AG20443 (cell line): ENCODE measurements around the gene AP1G2.
A peak's percentile ranks its signal among the peaks of the same experiment; 100 is the strongest.
"Not testable (repeated sequence)": the region's sequence is repeated elsewhere in the genome, so short reads cannot be mapped to it uniquely, and the experiment has no call there.

ENCODE experiments used
- DNase-seq: peaks from one replicate; pipeline ENCODE4 v3.0.0; 2012; ENCODE audit warnings: low spot score, mixed read lengths

The AP1G2 gene

DNA sequence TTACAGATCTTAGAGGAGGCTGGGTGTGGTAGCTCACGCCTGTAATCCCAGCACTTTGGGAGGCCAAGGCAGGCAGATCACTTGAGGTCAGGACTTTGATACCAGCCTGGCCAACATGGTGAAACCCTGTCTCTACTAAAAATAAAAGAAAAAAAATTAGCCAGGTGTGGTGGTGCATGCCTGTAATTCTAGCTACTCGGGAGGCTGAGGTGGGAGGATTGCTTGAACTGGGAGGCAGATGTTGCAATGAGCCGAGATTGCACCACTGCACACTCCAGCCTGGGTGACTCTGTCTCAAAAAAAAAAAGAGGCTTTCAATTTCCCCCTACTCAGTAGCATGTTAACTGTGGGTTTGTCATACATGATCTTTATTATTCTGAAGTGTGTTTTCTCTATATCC is 26.6 kb upstream of the AP1G2 start:
- not testable (repeated sequence) for DNase-seq

DNA sequence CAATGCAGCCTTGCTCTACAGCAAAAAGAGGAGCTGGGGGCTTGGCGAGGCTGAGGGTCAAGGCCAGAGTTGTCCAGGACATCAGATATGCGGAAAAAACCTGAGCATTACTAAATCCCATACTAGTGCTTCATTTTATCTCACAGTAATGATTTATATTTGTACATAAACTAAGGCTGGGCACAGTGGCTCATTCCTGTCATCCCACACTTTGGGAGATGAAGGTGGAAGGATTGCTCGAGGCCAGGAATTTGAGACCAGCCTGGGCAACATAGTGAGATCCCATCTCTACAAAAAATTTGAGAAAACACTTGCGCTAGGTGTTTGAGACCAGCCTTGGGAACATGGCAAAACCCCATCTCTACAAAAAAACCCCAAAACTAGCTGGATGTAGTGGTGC is 22.6 kb upstream of the AP1G2 start:
- peak; percentile 1 for DNase-seq

DNA sequence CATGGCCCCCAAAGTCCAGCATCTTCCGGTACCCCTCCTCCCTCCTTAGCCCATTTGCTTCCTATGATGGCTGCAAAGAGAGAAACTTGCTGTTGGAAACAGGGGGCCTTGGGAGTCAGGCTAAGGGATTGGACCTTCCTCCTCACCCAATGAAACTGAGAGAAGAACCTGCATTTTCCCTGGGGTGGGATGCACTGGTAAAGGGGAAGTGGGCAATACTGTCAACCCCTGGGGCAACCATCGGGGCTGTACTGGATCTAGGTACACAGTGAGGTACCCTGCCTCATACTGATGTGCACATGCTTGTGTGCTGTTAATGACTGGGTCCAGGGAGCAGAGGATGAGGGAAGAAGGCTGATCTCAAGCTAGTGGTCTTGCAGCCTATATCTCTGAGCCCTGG is 22.0 kb upstream of the AP1G2 start:
- DNase-seq, result peak; percentile 5

DNA sequence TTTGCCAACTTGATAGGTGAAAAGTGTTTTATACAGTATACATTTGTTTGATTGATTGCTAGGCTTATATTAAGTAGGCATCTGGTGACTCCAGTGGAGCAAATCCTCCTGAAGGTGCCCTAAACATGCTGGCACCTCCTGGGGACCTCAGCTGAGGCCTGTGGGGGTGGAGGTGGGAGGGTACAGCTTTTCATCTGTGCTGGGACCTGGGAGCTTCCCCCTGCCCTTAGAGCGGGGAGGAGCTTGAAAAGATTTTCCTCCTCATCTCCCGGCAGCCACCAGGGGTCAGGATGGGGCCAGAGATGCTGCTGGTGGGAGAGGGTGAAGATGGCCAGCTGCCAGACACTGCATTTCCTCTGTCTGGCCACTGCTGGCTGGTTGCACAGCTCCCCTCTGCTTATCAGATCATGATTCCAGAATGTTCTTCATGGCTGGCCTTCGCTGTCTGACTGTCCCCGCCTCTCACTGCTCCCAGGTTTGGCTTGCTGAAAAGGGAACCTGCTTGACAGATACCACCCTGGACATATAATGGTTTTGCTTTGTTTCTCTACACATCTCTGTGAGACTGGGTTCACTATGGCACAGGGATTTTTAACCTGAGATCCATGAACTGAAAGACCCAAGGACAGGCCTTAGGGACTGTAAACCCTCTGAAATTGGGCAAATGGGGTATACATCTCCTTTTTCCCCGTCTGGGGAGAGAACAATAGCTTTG is 21.4 kb upstream of the AP1G2 start:
- DNase-seq, result peak; percentile 86

DNA sequence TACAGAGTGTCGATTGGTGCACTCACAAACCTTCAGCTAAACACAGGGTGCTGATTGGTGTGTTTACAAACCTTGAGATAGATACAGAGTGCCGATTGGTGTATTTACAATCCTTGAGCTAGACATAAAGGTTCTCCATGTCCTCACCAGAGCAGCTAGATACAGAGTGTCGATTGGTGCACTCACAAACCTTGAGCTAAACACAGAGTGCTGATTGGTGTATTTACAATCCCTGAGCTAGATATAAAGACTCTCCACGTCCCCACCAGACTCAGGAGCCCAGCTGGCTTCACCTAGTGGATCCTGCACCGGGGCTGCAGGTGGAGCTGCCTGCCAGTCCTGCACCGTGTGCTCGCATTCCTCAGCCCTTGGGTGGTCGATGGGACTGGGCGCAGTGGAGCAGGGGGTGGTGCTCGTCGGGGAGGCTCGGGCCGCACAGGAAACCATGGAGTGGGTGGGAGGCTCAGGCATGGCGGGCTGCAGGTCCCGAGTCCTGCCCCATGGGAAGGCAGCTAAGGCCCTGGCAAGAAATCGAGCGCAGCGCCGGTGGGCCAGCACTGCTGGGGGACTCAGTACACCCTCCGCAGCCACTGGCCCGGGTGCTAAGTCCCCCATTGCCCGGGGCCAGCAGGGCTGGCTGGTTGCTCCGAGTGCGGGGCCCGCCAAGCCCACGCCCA is 17.1 kb upstream of the AP1G2 start:
- DNase-seq, result not testable (repeated sequence)

DNA sequence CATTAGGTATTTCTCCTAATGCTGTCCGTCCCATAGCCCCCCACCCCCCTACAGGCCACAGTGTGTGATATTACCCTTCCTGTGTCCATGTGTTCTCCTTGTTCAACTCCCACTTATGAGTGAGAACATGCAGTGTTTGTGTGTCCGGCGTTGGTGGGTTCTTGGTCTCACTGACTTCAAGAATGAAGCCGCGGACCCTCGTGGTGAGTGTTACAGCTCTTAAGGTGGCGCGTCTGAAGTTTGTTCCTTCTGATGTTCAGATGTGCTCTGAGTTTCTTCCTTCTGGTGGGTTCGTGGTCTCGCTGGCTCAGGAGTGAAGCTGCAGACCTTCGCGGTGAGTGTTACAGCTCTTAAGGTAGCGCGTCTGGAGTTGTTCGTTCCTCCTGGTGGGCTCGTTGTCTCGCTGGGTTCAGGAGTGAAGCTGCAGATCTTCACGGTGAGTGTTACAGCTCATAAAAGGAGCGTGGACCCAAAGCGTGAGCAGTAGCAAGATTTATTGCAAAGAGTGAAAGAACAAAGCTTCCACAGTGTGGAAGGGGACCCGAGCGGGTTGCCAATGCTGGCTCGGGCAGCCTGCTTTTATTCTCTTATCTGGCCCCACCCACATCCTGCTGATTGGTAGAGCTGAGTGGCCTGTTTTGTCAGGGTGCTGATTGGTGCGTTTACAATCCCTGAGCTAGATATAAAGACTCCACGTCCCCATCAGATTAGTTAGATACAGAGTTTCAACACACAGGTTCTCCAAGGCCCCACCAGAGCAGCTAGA is 16.4 kb upstream of the AP1G2 start:
- DNase-seq, result not testable (repeated sequence)

DNA sequence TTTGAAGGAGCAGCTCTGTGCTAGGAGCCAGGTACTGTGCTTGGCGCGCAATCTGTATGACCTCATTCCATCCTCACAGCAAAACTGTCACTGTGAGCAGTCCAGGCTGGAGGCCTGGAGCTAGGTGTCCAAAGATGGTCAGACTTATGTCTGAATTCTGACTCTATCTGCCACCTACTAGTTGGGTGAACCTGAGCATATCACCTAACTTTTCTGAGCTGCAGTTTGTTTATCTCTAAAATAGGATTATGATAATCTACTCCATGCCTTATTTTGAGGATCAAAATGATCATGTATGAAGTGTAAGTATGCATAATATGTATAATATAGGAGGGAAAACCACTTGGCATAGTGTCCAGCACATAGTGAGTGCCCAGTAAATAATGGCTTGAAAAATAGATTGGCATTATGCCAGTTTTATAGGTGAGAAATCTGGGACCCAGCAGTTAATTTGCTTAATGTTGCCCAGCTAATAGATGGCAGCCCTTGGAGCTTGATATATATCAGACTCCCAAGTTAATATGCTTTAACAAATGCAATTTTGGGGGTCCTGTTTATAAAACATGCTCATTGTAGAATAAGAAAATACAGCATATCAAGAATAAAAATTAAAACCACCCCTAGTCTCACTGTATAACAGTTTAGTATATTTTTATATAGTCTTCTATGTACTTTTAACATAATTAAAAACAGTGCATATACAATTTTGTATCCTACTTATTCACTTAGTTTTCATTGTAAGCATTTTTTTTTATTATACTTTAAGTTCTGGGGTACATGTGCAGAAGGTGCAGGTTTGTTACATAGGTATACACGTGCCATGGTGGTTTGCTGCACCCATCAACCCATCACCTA is 15.5 kb upstream of the AP1G2 start:
- DNase-seq, result no peak

DNA sequence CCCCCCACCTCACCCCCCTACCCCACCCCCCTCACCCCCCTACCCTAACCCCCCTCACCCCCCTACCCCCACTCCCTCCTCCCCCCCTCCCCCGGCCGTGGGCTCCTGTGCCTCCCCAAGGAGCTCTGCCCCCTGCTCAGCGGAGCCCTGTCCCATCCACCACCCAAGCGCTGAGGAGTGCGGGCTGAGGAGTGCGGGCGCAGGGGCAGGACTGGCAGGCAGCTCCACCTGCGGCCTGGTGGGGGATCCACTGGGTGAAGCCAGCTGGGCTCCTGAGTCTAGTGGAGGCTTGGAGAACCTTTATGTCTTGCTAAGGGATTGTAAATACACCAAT is 13.3 kb upstream of the AP1G2 start:
- DNase-seq, result no peak

DNA sequence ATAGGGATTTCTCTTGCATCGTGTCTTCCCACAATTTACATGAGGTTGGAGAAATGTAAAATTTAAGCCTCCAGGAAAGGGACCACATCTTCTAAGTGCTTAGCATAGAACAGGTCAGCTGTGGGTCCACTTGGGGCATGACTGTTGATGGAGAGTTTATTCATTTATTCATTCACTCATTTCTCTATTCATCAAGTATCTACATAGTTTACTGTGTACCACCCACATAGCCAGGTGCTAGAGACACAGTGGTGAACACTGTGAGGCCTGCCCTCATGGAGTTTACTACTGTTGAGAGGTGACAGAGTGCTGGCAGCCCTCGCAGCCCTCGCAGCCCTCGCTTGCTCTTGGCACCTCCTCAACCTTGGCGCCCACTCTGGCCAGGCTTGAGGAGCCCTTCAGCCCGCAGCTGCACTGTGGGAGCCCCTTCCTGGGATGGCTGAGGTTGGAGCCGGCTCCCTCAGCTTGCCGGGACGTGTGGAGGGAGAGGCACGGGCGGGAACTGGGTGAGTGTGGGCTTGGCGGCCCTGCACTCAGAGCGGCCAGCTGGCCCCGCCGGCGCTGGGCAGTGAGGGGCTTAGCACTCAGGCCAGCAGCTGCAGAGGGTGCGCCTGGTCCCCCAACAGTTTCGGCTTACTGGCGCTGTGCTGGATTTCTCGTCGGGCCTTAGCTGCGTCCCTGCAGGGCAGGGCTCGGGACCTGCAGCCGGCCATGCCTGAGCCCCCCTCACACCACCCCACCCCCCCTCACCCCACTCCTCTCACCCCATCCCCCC is 12.7 kb upstream of the AP1G2 start:
- DNase-seq, result no peak

DNA sequence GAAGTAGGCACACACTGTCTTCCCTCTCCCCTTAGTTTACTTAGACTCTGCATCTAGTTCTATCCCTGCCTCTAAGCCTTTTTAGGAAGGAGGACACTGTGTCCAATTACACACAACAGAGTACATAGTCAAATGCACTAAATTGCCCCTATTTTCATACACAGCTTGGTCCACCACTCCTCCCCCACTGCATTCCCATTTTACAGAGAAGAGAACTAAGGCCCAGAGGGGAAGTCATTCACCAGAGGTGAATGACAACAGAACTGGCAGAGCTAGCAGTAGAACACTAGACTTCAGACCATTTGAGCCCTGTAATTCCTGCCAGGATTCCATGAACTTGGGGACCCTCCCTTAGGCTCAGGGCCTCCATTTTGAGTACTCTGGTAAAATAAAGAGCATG is 12.1 kb upstream of the AP1G2 start:
- DNase-seq, result no peak

DNA sequence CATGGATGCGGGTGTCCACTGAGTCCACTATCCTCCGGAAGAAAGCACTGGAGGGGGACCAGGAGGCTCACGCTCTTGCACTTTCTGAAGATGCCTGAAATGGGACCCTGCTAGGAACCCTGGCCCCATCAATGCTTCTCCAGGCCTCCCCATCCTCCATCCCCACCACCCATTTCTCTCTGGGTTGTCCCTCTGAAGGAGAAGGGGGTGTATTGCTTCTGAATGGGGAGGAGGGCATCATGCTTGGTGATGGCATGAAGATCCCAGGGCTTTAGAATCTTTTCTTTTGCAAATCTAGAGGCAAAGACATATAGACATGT is 11.7 kb upstream of the AP1G2 start:
- no peak for DNase-seq

DNA sequence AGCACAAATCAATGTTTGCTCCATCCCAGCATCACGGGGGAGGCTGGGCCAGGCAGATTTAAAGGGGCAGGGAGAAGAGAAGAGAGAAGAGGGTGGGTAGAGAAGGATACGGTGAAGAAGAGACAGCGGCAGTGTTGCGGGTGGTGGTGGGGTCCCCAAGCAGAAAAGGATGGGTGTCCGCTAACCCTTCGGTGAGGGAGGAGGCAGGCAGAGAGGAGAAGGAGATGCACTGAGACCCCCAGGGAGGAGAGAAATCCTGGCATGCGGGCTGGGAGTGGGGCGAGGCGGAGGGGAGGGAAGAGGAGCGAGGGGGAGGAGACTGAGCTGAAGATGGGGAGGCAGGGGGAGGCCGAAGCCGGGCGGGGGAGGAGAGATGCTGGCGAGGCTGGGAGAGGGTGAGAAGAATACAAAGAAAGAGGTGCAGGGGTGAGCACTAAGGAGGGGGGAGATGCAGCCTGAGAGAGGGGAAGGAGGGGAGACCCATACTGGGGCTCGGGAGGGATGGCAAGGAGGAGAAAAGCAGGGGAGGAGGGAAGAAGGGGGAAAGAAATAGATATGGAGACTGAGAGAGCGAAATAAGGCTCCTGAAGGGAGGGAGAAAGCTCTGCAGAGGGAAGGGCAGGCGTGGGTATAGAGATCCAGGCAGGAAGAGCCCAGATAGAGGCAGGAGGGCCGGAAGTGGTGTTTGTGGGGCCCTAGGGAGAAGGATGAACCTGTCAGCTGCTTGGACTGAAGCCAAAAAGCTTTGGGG is 11.1 kb upstream of the AP1G2 start, which contains the start of gene JPH4:
JPH4 (minus strand) TSS at position 231 of the 751 bp plus-strand sequence. CDS start 1,337 bp downstream, outside the sequence.
- DNase-seq, result no peak

DNA sequence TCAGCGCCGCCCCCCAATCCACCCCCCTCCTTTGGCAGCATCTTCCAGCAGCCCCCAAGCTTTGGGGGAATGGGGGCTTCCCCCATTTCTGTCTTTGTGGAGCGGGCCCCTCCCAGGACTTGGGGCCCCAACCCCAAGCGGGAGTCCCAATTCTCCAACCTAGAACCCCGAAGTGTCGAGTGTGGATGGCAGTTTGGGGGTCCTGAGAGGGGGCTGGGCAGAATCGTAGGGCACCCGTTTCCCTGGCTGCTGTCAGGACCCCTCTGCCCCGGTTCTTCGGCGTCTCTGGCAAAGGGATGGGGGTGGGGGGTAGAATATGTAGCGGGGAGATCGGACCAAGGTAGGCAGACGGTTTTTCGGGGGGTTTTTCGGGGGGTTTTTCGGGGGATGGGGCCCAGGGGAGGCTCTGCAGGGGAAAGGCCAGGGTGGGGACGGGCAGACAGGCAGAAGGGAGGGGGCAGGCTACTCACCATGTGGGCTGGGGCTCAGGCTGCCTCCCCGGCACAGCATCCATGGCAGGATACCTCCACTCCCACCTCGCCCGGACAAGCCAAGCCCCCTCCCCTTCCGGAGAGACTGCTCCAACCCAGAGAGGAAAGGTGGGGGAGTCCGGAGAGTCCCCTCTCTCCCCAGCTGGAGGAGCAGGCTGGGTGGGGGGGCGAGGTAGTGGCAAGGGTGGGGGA is 10.3 kb upstream of the AP1G2 start:
- DNase-seq, result no peak

DNA sequence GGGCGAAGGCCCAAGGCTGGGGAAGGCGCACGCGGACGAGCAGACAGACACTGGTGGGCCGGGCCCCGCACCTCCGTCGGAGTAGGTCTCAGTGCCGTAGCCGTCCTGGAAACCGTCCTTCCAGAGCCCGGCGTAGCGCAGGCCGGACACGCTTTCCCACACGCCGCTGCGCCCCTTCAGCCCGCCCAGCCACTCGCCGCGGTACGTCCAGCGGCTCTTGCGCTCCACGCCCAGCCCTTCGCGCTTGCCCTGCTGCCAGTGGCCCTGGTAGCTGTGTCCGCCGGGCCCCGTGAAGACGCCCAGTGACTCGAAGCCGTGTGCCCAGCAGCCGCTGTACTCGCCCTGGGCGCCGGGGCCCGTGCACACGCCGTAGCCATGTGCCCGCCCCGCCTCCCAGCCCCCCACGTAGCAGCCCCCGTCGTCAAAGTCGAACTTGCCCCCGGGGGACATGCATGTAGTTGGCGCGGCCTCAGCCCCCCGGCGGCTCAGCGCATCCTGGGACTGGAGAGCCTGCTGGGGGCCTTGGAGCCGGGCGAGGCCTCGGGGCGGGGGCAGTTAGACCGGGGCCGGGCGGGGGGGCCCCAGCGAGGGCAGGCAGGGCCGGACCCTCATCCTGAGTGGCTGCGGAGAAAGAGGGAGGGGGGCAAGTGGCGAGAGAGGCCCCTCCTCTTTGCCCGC is 9.6 kb upstream of the AP1G2 start:
- peak; percentile 69 for DNase-seq

DNA sequence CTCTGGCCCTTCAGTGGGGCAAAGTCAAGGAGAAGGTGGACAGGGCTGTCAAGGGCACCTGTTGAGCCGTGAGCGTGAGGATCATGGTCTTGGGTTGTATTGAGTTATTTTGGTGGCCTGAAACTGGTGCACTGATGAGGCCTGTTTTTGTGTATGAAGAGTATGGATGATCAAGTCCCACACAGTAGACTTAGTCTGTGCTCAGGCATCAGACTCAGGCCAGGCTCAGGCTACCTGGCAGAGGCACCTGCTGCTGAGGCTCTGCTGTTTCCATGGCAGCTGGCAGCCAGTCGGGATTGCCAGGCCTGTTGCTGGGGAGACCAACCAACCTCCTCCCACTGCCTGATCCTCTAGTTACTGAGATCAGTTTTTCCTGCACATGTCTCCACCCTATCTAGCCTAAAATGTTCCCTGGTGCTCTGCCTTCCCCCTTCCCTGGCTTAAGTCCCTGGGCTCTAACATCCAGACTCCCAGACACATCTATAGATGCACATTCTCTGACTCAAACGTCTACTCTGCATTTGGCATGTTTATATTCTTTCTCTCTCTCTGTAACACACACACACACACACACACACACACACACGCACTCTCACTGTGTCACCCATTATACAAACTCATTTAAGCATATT is 5.9 kb upstream of the AP1G2 start:
- no peak for DNase-seq

DNA sequence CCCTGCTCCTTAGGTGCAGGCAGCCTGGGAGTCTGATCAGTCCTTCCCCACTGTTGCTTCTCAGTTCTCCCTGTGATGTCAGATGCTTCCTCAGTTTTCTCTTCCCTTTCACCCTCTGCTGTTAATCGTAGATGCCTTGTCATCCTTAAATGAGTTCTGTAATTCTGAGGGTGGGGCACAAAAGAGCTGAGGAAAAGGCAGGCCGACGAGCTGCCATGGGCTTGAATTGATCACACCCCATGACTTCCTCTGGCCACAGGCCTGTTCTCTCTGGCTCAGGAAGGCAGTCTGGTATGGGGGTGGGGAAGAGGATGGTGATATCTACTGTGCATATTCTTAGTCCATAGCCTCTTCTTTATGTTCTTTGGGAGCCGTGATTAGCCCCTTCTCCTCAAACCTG is 5.2 kb upstream of the AP1G2 start:
- DNase-seq, result no peak

DNA sequence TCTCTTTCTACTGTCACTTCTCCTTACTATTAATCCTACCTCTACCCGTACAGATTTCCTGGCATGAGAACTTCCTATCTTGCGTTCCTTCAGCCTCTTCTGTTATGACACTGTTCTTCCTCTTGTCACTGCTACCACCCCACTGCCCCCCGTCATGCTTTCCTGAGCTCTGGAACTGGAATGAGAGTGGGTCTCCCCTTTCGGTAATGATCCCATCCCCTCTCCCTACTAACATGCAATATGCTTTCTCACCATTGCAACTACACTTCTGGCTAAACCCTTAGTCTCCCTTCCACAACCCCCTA is 4.9 kb upstream of the AP1G2 start:
- no peak for DNase-seq

DNA sequence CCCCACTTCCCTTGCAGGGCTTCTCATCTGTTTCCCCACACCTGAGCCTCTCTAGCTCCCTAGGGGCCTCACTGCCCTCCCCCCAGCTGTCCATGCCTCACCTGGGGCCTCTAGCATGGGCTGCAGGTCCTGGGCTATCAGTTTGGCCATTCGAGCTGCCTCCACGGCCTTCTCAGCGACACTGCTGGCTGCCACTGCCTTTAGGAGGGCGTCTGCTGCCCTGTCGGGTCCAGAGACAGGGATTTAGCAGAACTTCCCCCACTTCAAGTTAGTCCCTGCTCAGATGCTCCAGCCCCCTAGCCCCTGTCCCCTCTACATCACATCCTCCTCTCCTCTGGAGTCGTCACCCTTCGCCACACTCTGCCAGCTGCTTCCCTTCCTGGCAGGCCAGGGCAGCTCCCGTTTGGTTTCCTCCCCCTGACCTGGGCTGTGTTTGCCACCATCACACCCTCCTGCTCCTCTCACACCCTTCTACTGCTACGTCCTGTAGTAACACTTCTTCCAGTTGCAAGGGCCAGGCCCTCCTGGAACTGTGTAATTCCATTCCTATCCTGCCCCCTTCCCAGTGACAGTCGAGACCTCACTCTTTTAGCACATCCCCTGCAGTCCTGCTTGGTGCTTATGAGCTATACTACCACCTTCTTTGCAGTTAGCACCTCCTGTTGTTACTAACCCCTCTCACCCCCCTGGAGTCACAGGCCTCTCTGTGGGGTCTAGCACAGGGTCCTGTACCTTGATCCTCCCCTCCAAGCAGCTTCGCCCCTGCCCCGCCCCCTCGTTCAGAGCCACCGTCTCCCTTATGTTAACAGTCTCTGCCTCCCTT is 4.3 kb upstream of the AP1G2 start:
- no peak for DNase-seq
